A549 treated with AZD2906 at 1 μM for 4 hours (cell line): Measurements from ENCODE around the gene EIF3D. TPM values are rescaled to one million over a fixed set of nuclear protein-coding genes. Genes with fewer than 3 reads are reported as not detected.

Source experiments
- total RNA-seq: library from RNA; stranded (reverse); fragments of 200-300 nt; extraction: Qiagen RNA extraction; gene quantifications from 5 replicates; pipeline ENCODE4 v1.2.3, GENCODE V29; 2022

EIF3D gene, protein sequence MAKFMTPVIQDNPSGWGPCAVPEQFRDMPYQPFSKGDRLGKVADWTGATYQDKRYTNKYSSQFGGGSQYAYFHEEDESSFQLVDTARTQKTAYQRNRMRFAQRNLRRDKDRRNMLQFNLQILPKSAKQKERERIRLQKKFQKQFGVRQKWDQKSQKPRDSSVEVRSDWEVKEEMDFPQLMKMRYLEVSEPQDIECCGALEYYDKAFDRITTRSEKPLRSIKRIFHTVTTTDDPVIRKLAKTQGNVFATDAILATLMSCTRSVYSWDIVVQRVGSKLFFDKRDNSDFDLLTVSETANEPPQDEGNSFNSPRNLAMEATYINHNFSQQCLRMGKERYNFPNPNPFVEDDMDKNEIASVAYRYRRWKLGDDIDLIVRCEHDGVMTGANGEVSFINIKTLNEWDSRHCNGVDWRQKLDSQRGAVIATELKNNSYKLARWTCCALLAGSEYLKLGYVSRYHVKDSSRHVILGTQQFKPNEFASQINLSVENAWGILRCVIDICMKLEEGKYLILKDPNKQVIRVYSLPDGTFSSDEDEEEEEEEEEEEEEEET
- 146 to 221 TPM (median 152 TPM) in 5 replicates for total RNA-seq

DNA sequence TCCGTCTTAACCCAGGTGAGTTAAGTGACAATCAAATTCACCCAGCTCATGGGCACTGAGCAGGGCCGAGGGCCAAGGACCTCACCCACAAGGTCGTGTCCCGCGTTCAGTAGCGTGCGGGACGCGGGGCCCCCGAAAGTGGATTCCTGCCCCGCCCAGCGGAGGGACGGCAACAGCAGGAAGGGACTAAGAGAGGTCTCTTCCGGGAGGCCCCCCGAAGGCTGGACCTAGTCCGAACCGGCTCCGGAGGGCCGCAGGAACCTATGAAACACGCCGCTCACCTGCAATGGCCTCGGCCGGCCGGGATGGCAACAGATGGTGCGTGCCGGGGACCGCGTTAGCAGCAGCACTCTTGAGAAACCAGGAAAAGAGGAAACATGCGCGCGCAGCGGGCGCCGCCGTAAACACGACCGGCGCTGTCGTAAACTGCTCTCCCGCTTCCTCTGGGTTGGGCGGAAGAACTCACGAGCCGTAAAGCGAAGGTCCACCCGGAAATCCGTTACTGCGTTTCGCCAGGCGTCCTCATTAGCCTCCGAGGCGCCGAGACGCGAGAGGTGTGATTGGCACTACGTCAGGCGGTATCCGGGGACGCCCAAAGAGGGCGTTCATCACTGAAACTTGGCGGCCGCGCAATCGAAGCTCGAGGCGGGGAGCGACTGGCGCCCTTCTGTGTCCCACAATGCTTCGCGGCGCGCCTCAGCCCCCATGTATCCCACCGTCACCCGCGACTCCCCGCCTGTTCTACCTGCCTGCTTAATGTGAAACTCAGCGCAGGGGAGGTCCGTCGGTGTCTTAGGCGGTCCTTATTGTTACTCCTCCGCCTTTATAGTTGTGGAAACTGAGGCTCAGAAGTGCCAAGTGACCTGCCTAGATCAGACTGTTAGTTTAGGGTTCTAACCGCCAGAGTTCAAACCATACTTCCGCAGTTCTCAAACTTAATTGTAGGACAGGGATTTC, at the start of gene EIF3D:
TSS of gene EIF3D (minus strand) at position 372 of the 957 bp plus-strand sequence. CDS start 3,045 bp downstream, outside the sequence.

DNA sequence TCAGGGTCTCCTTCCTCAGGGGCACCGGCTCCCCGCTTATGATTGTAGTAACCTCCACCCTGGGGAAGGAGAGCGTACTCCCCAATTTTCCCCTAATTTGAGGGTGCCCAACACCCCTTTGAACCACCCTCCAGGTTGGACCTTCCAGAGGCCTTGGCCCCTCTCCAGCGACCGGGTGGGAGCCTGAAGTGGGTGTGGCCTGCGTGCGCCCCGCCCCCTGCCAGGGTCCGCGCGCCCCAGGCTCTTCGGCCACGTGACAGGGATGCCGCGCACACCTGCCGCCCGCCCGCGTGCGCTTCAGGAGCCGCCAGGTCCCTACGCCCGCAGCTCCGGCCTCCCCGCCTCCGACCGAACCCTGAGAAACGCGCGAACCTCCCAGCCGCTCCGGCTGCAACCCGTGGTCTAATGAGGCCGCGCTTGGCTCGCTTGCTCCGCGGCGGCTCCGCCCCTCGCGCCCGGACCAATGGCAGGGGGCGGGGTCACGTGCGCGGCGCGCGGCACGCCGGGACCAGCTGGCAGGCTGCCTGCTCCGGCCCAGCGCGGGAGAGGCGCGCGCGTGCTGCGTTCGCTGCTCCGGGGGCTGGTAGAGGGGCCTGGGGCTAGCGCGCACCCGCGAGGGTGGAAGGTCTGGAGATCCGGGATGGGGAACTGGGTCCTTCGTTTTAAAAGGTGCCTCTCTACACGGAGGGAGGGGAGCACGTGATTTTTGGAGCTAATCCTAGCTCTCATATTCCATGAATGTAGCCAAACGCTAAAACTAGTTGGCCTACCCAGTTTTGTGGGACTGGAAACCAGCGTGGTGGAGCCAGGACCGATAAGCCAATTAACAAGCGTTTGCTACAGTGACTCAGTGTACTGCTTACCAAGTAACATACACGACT, 22.1 kb downstream of the EIF3D start, which contains the start of gene FOXRED2:
TSS of gene FOXRED2 (minus strand) at position 404 of the 881 bp plus-strand sequence. CDS start 618 bp downstream, outside the sequence.

DNA sequence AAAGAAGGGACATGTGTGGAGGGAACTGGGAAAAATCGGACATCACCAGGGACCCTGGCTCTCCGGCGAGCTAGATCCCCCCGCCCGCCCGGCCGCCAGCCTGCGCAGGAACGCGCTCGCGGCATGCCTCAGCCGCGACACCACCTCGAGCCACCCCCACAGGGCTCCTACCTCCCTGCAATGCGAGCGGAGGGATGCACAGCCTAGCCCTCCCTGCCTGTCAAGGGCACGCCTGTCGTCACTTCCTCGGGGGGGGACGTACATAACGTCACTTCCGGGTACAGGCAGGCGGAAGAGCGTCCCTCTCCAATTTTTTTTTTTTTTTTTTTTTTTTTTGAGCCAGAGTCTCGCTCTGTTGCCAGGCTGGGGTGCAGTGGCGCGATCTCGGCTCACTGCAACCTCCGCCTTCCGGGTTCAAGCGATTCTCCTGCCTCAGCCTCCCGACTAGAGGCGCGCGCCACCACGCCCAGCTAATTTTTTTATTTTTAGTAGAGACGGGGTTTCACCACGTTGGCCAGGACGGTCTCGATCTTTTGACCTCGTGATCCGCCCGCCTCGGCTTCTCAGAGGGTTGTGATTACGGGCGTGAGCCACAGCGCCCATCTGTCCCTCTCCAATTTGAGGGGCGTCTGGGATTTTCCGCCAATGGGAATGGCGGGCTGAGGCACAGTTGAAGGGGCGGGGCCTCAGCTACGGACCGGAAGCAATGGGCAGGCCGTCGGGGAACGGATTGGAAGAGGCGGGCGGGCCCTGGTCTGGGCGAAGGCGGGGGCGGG, 47.4 kb downstream of the EIF3D start, which contains the start of gene TXN2:
TSS of gene TXN2 (minus strand) at position 248 of the 776 bp plus-strand sequence. CDS start 803 bp downstream, outside the sequence.

Other genes with a start within 250 kb of the EIF3D start
- 148 to 177 TPM (median 148 TPM) in 5 replicates for gene MYH9, start 141.2 kb downstream of the EIF3D start, total RNA-seq
- 55.5 to 73.4 TPM (median 68.4 TPM) in 5 replicates for gene TXN2, start 47.5 kb downstream of the EIF3D start, total RNA-seq
- 12.1 to 16.4 TPM (median 16.0 TPM) in 5 replicates for gene FOXRED2, start 22.1 kb downstream of the EIF3D start, total RNA-seq
- gene CACNG2, start 174.6 kb upstream of the EIF3D start, total RNA-seq, result not detected in 5 replicates
- 14.7 to 23.7 TPM (median 22.2 TPM) in 5 replicates for gene IFT27, start 247.0 kb upstream of the EIF3D start, total RNA-seq